HG03469 (cell line): ENCODE data around the gene DENND2D.
A peak's percentile ranks its signal among the peaks of the same experiment; 100 is the strongest.

Experiments
- ATAC-seq: cut with Tn5 transposase; IDR thresholded peaks from one replicate; pipeline ENCODE4 v1.9.1; 2021; ENCODE audit warnings: mild to moderate bottlenecking, moderate library complexity, moderate number of reproducible peaks; ENCODE audit not compliant: unreplicated experiment

Gene DENND2D

DNA sequence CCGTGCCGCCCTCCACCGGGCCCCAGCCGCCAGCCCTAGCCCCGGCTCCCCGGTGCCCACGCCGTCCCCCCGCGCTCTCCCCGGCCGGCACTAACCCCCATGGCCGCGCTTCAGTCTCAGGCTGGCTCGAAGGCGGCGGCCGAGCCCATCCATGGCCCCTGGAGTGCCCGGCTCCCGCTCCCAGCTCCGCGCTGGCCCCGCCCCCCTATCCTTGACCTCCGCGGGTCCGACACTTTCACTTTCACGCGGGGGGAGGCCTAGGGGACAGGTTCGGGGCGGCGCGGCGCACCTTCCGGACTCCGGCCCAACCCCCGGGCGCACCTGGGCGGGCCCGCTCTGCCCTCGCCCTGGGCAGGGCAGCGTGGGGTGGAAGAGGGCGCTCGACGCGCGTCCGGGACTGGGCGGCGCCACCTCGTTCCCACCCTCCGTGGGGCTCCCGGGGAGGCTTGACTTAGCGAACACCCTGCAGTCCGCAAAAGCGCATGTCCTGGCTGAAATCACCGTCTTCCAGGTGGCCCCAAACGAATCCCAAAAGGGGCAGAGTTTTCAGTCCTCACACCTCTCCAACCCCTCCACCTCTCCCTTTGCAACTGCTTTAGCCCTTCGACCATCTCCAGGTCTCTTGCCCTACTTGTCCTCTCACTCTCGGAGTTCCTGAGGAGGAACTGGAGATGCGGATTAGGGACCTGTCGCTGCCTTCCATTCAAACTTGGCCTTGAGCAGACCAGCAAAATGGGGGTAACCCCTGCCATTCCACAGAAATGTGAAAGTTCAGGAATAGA lies 3.9 kb upstream of the DENND2D start:
- ATAC-seq: peak; percentile 38

DNA sequence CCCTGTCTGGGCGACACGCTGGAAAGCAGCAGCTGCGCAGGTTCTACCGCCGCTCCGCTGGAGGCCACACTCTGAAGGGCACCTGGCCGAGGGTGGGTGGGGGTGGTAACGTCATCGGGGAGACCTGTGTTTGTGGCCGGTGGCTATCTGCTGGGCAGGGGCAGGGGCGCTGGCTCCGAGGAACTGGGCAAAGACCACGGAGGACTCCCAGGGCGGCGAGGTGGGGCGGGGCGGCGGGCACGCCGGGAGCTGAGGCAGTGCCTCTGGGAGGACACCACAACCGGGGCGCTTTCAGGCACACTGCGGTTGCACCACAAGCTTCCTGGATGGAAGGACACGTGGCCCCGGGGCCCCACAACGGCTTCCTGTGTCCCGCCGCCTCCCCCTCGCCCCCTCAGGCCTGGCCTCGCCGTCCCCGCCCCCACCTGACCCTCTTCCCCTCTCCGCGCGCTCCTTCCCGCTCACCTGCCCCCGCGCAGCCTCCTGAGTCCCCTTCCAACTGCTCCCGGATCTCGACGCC lies 3.3 kb upstream of the DENND2D start:
- ATAC-seq: peak; percentile 22

DNA sequence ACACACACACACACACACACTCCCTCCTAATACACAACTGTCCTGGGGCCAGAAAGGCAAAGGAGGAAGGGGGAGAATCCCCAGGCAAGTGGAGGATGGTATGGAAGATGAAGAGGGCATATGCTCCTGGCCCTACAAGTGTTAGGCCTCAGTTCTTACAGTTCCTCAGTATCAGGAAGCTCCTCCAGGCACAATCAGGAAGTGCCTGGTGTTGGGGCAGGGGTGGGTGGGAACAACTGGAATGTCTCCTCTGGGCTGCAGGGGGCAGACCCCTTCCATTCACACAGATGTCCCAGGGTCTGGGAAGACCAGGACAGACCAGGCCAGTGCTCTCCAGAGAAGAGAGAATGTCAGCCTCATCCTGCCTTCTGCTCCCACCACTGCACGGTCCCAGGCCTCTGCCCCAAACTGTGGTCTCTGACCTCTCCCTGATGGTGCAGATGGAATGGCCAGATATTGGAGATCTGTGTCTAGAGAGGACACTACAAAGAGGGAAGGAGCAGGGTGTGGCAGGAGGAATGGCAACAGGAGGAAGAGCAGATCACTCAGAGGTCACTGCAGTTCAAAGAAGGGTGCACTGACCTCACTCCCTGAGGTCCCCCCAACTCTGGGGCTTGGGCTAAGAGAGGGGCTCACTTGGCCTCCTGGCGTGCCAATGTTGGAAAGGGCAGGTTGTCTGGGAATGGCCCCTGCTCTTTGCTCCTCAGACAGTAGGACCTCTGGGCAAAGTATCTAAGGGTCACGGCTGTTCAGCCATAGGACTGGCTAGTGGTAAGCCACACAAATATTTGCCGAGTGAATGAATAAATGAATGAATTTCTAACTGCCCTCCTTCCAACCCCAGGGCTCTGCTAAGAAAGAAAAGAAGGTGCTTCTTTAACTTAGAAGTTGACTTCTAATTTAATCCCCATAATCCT lies 2.5 kb upstream of the DENND2D start:
- no peak for ATAC-seq

DNA sequence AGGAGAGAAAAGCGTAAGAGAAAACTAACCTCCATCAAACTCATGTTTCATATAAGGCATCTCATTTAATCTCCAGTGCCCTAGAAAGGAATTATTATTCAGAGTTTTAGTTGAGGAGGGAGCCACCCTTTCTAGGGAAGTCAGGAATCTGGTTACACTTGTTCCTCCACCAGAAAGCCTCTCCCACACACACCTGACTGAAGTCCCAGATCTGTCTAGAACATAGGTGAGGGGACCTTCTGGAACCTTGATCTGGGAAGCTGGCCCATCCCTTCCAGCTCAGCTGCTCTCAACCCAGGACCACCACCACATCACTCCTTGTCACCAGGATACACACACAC lies 1.9 kb upstream of the DENND2D start:
- no peak for ATAC-seq

DNA sequence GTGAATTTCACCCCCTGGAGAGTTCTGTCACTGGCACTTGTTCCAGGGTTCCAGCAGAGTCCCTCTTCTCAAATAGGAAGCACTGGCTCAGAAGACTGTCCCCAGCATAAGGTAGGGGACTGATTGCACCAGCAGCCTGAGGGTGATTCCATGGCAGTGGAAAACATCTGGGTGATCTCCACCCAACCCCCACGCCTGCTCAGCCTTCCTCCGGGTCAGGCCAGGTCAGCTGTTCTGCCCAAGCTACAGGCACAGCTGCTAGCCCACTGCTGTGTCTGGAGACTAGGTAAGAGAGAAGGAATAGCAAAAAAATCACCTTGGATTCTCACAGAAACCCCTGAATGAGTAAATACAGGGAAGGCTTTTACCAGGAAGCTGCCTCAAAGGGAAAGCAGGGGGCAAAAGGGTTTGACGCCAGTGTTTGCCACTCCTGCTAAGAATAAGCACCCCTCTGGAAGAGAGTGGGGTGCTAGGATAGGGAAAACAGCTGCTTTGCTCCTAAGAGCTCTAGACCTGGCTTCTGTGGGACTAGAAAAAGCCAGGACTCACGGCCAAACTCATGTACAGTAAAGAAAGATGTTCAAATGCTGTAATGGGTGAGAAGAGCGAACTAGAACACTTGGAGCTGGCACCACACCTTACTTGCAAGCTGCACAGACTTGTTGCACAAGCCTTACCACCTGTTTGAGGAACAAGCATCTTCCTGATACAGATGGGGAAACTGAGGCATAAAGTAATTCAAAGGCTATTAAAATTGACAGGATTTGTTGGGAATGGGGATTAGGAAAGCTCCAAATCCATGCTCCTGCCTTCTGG lies 1.0 kb upstream of the DENND2D start:
- ATAC-seq: no peak

DNA sequence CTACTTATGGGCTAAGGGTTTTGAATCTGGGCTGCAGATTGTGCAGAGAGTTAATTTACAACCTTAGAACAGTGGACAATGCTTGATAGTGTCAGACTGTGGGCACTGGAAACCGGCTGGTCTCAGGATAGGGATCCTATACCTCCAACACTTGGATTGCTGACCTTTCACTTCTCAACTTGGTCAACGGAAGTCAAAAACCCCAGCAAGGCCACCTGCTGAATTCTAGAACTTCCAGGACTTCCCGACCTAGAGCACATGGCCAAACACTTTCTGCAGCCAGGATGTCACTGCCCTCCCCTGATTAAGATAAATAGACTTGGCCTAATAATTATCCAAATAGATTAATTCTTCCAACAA lies 336 bp upstream of the DENND2D start:
- ATAC-seq: no peak

DNA sequence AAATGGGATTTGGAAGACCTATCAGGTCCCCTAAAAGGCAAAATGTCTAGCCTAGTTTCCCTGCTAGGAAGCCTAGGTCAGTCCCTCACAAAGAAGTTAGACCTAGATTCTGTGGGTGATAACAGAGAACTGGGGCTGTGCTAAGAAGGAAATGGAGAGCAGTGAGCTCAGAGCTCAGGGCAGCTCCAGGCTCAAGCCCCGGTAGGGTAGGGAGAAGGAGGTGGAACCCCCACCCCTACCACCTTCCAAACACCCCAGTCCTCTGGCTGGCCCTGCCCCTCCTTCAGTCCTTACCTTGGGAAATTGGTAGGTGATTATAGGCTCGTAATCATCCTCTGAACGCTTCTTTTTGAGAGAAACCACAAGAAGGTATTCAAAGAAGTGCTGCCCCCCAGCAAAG lies 1.1 kb downstream of the DENND2D start:
- ATAC-seq: no peak

DNA sequence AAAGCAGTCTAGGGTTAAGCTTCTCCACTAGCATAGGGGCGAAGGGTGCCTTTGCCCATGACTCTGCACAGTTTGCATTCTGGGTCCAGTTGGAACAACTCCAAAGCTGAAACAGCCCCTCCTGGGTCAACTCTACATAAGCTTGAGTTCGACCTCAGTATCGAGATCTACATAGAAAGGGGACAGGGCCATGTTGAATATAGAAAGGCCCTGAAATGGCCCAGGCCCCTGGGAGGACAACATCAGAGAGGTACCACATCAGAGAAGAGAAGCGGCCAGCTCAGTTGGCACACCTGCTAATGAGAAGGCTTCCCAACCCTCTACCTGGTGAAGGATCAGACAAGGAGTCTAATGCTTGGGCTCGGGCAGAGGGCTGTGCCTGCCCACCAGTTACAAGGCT lies 1.6 kb downstream of the DENND2D start:
- no peak for ATAC-seq

DNA sequence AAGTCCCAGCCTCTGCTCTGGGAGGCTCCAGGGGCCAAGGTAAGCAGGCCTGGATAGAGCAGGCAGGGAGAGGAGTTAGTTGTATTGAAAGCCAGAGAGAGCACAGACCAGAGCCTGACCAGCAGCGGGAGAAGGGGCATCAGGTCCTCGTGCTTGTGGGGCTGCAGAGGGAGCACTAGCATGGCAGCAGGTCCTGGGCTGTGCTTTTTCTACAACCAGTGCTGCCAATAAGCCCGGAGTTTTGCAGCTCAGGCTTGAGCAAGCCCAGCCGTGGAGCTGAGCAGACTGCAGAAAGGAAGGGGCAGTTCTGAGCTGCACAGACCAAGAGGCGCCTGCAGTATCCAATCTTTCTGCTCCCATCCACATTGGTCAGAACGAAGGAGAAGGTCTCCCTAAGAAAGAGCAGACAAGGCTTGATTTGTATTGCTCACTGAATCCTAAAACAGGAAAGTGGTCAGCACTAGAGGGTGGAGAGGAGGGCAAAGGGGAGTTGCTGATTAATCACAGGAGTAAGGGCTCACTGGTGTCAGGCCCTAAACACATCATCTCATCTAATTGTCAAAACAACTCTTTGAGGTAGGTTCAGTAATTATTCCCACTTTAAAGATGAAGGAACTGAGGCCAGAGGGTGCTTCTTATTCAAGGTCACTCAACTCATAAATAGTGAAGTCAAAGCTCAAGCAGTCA lies 2.7 kb downstream of the DENND2D start:
- no peak for ATAC-seq

DNA sequence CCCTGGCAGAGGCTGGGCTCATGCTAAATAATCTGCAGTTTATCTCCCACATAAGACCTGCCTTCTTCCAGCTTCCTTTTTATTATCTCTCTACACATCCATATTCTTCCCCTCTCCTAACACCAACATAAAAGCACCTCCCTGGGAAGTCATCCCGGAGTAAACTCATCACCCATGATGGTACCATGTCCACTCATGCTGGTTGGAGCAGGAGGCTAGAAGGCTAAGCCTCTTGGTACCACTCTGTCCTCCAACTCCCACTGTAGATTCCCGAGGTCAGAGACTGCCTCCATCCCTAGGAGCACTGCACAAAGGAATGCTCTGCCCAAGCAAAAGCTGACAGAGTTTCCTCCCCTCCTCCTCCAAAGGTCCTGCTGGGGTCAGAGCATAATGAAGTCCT lies 4.2 kb downstream of the DENND2D start:
- ATAC-seq: no peak

DNA sequence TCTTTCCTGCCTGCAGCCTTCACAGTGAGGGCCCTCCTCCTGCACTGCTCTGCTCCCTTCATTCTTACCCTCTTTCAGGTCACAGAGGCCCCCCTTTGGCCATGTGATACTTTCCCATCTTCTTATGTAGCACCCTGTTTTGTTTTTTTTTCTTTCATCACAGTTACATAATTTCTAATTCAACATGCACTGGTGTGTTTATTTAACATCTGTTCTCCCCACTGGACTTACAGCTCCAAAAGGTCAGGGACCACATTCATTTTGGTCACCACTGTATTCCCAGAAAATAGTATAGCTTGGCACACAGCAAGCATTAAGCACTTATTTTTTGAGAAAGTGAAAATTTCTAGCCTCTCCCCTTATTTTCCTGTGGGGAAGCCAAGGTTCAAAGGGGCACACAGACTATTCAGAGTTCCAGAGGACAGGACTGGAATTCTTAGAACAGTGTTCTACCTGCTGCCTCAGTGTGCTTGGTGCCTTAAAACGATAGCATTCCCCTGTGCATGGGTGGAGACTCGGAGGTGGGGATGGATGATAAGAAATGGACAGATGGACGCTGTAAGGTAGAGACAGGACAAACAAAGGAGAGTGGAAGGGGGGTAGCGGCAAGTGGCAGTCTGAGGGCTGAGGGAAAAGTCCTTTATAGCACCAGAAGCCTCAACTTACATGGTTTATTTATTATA lies 5.3 kb downstream of the DENND2D start:
- no peak for ATAC-seq

DNA sequence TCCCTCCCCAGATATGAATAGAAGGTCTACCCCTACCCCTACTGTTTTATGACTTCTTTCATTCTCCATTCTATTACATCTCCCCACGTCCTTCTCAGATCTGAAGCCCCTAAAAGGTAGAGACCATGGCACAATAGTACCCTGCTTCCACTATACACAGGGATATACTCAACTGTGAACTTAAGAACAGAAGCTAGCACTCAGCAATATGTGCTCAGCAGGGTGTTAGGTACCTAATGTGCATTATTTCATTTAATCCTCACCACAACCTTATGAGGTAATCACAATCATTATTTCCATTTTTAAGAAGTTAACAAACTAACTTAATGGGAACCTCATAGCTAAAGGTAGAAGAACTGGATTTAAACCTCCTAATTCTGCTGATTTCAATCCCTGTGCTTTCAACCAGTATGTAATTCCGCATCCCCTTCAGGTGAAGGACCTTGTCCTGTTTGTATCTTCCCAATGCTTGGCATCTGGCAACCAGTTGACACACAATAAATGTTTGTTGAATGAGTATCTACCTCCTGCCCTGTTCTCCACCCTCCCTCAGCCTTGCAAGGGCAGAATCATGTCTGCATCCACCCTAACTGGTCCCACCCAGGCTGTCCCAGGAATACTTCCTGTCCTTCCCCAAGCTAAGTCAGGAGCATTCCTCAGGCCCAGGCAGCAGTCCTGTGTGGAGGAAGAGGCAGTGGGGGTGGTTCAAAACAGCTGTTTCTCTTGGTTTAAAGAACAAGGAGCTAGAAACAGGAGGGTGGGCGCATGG lies 6.5 kb downstream of the DENND2D start:
- no peak for ATAC-seq

DNA sequence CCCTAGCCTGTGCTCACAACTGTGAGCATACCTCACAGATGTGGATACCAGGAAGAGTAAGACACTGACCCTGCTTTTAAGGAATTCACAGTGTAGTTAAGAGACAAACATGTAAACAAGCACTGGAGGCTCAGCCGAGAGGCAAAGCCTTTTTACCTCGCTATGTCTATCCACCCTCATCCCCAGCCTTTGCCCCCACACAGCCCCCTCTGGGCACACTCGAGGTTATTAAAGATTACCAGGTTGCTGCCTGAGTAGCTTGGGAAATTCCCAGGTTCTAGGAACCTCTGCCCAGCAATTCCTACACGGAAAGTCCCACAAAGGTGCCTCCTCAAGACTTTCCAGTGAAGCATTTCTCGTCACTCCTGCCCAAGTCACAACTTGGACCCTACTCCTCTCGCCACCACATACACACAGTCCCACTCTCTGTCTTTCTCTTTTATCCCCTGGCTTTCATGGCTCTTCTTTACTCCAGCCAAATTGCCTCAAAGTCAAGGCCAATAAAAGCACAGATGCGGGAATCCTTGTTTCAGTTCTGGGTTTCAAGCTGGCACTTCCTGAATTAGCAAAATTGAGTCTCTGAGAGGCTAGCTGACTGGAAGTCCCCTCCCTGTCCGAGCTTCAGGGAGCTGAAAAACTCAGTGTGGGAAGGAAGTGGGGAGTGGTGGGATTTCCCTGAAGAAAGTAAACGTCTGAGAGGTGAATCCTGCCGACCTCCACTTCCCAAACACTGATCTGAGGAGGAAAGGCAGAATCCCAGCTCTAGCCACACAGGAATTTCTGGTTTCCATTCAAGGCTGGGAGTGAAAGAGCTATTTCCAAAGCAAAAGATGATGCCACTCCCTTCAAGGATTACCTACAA lies 7.6 kb downstream of the DENND2D start:
- no peak for ATAC-seq

DNA sequence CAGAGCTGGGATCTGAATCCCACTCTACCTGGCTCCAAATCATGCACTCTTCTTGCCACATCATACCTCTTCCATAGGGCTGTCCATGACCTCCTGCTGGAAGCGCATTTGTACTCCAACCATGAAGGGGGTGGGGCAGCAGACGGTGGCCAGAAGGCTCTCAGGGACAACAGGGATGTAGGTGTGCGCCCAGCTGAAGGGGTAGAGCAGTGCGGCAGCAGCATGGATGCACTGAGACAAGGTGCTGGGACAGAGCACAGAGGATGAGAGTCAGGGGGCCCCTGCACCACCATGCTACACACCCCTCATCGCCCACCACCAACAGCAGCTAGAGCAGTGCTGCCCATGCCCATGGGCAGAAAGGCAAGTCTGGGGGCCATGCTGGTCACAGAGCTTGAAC lies 8.4 kb downstream of the DENND2D start:
- no peak for ATAC-seq

DNA sequence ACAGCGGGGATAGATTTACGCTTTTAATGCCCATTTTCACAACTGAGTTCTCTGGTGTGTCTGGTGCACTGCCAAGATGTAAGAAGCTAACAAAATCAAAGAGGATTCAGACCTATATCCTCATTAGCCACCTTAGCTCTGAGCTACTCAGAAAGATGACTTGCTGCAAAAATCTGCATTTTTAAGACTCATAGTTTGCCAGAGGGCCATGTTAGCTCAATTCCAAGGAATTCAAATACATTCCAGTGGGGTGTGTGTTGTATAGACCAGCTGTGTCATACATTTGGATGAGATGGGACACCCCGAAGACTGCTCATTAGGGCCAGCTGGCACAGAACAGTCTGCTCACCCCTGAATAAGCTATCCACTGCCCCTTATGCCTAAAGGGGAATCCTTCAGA lies 8.9 kb downstream of the DENND2D start:
- ATAC-seq: no peak

DNA sequence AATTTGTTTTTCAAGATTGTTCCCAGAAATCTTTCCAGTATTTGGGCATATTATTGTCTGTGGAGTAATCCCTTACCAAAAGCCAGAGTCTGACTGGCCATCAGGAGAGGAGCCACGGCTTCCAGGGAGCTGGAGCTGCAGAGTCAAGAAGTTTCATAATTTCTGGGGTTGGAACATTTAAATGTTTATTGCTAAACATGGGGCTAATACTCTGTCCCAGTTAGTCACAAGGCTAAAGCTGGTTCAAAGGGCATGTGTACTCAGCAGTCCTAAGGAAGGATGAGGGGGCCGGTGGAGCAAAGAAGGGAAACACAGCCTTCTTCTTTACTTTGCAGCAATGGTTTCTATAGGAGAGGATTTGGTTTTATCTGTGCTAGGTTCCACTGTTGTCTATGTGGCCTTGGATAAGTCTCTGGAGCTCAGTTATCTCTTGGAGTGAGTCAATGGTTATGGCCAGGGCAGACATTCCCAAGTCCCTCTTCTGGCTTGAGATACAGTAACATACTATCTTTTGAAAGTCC lies 9.5 kb downstream of the DENND2D start:
- ATAC-seq: no peak

DNA sequence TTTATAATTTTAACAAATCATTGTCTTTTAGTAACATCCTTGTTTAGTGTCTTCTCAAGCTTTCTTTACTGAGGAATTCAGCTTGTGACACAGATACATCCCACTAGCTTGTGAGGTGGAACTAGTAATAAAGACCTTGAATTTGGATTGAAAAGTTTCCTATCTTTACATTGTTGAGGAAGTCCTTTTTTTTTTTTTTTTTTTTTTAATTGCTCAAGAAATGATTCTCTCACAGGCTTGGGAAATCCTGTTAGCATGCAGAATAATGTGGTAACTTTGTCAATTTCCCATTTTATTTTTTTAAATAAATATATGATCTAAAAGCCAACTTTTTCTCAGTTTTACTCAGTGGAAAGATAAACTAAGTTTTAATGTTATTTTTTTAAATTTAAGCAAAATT lies 15.8 kb downstream of the DENND2D start:
- no peak for ATAC-seq
